Right lung (tissue), 5 donors: ENCODE data around the gene ZBTB20. TPM values are rescaled to one million over a fixed set of nuclear protein-coding genes. Genes with fewer than 3 reads are reported as not detected.

Experiments
- DNase-seq, 2 donors: peaks; one replicate each; pipeline ENCODE4 v3.0.0-alpha.2; 2013
- polyA plus RNA-seq, 5 donors: library from polyadenylated mRNA; unstranded; fragments of 120-200 nt; gene quantifications; one replicate each; pipeline versions ENCODE4 v1.2.1 to v1.2.3, GENCODE V29; 2013; ENCODE audit warnings: inconsistent platforms in 1 of 5, low replicate concordance in 1 of 5; ENCODE audit not compliant: insufficient read length in 5 of 5, insufficient read depth in 1 of 5

Gene ZBTB20
- polyA plus RNA-seq, 5 donors, result 0.86 to 5.4 (median 4.4) TPM

GRCh38 chr3:114634635-114635034 is 512.5 kb downstream of the ZBTB20 start:
- DNase-seq, result no peak

- DNase-seq, result no peak
Measured at GRCh38 chr3:114632757-114633424, 514.2 kb downstream of the ZBTB20 start.

- DNase-seq, result peak; percentile 30 to 61
Measured at GRCh38 chr3:114627770-114628169, 519.3 kb downstream of the ZBTB20 start.

GRCh38 chr3:114626751-114627150 is 520.3 kb downstream of the ZBTB20 start:
- no peak for DNase-seq

- peak; percentile 63 to 71 for DNase-seq
Measured at GRCh38 chr3:114624571-114625181, 522.4 kb downstream of the ZBTB20 start.

- DNase-seq, result peak; percentile 31 to 46
Measured at GRCh38 chr3:114624047-114624445, 523.0 kb downstream of the ZBTB20 start.

- DNase-seq, result no peak
Measured at GRCh38 chr3:114623420-114624046, 523.6 kb downstream of the ZBTB20 start.

- no peak for DNase-seq
Measured at GRCh38 chr3:114622001-114622400, 525.1 kb downstream of the ZBTB20 start.

- no peak for DNase-seq
Measured at GRCh38 chr3:114619771-114620170, 527.3 kb downstream of the ZBTB20 start.

GRCh38 chr3:114615523-114616085 is 531.5 kb downstream of the ZBTB20 start:
- no peak for DNase-seq

- no peak for DNase-seq
Measured at GRCh38 chr3:114609973-114610630, 537.0 kb downstream of the ZBTB20 start.

GRCh38 chr3:114608293-114608692 is 538.8 kb downstream of the ZBTB20 start:
- DNase-seq, result no peak

- no peak for DNase-seq
Measured at GRCh38 chr3:114606336-114606735, 540.8 kb downstream of the ZBTB20 start.

- no peak for DNase-seq
Measured at GRCh38 chr3:114600571-114600970, 546.5 kb downstream of the ZBTB20 start.

- DNase-seq, result no peak
Measured at GRCh38 chr3:114597871-114598270, 549.2 kb downstream of the ZBTB20 start.

GRCh38 chr3:114597012-114597411 is 550.1 kb downstream of the ZBTB20 start:
- no peak for DNase-seq

GRCh38 chr3:114596147-114596546 is 550.9 kb downstream of the ZBTB20 start:
- no peak for DNase-seq

GRCh38 chr3:114595522-114596028 is 551.5 kb downstream of the ZBTB20 start:
- no peak for DNase-seq

- DNase-seq, result no peak
Measured at GRCh38 chr3:114590309-114591047, 556.6 kb downstream of the ZBTB20 start.

- no peak for DNase-seq
Measured at GRCh38 chr3:114587986-114588385, 559.1 kb downstream of the ZBTB20 start.

- no peak for DNase-seq
Measured at GRCh38 chr3:114586119-114586518, 561.0 kb downstream of the ZBTB20 start.
